K562 (cell line): ENCODE data around the gene MCCD1. TPM values are rescaled to one million over a fixed set of nuclear protein-coding genes. Genes with fewer than 3 reads are reported as not detected.
A peak's percentile ranks its signal among the peaks of the same experiment; 100 is the strongest.

ENCODE experiments used
- CBFA2T3 ChIP-seq: fragments of 450-650 bp; IDR thresholded peaks from 2 replicates; pipeline ENCODE4 v1.6.1; 2017
- CEBPB ChIP-seq: fragments of 450-650 bp; IDR thresholded peaks from 2 replicates; pipeline ENCODE4 v1.6.1; 2016; ENCODE audit warnings: missing genetic modification characterization, missing compliant biosample characterization
- ELF4 ChIP-seq: fragments of 450-650 bp; formaldehyde crosslinking; IDR thresholded peaks from 2 replicates; pipeline ENCODE4 v1.4.0; 2022; ENCODE audit warnings: missing genetic modification characterization
- EP400 ChIP-seq: fragments of 450-650 bp; IDR thresholded peaks from 2 replicates; pipeline ENCODE4 v1.6.1; 2017; ENCODE audit warnings: antibody characterized with exemption, mild to moderate bottlenecking, moderate library complexity
- ESRRB ChIP-seq: fragments of 250-450 bp; sonication (Bioruptor Pico); IDR thresholded peaks from 2 replicates; pipeline ENCODE4 v1.5.0; 2020; ENCODE audit warnings: mild to moderate bottlenecking, moderate library complexity, borderline replicate concordance
- JUNB ChIP-seq: fragments of 450-650 bp; formaldehyde crosslinking; conservative IDR thresholded peaks from 2 replicates; pipeline ENCODE4 v1.4.0; 2020; ENCODE audit warnings: mild to moderate bottlenecking
- KDM2B ChIP-seq: fragments of 250-450 bp; sonication (Bioruptor Pico); IDR thresholded peaks from 2 replicates; pipeline ENCODE4 v1.8.0; 2021; ENCODE audit warnings: mild to moderate bottlenecking, moderate library complexity
- KLF16 ChIP-seq: IDR thresholded peaks from 2 replicates; pipeline ENCODE4 v1.6.1; 2016; ENCODE audit warnings: antibody characterized with exemption
- LARP7 ChIP-seq: fragments of 450-650 bp; IDR thresholded peaks from 2 replicates; pipeline ENCODE4 v1.6.1; 2016
- MTA3 ChIP-seq: fragments of 450-650 bp; formaldehyde crosslinking; IDR thresholded peaks from 2 replicates; pipeline ENCODE4 v1.6.1; 2017; ENCODE audit warnings: mild to moderate bottlenecking, borderline replicate concordance
- NR2C2 ChIP-seq, 2 experiments: fragments of 200-800 bp in 1 of 2; sonication (Bioruptor generic) in 1 of 2; sonication (generic) in 1 of 2; formaldehyde crosslinking in 1 of 2; IDR thresholded peaks; 2 replicates each; pipeline versions ENCODE4 v1.6.1 to v1.8.0; 2016 to 2022; ENCODE audit warnings: mild to moderate bottlenecking in 1 of 2, missing compliant biosample characterization in 1 of 2, missing genetic modification characterization in 1 of 2, missing genetic modification reagents in 1 of 2
- NR4A1 ChIP-seq, 2 experiments: fragments of 250-450 bp in 1 of 2; fragments of 450-650 bp in 1 of 2; sonication (Bioruptor Pico) in 1 of 2; IDR thresholded peaks; 2 replicates each; pipeline versions ENCODE4 v1.4.0 to v1.6.1; 2016 to 2020; ENCODE audit warnings: mild to moderate bottlenecking in 2 of 2, missing compliant biosample characterization in 1 of 2, missing genetic modification characterization in 1 of 2, moderate library complexity in 1 of 2
- RB1 ChIP-seq: fragments of 450-650 bp; IDR thresholded peaks from 2 replicates; pipeline ENCODE4 v1.6.1; 2017; ENCODE audit warnings: low read depth, mild to moderate bottlenecking
- SAFB ChIP-seq: fragments of 200-400 bp; formaldehyde crosslinking; IDR thresholded peaks from 2 replicates; pipeline ENCODE4 v1.6.1; 2017; ENCODE audit warnings: low read depth, low read length, borderline replicate concordance
- SREBF2 ChIP-seq: sonication (generic); formaldehyde crosslinking; IDR thresholded peaks from 2 replicates; pipeline ENCODE4 v1.4.0; 2020; ENCODE audit warnings: mild to moderate bottlenecking, missing genetic modification reagents
- TCF7 ChIP-seq: sonication (generic); IDR thresholded peaks from 2 replicates; pipeline ENCODE4 v1.6.1; 2016; ENCODE audit warnings: antibody characterized with exemption, borderline replicate concordance
- TRIM28 ChIP-seq: fragments of 450-650 bp; IDR thresholded peaks from 2 replicates; pipeline ENCODE4 v1.6.1; 2017
- ZKSCAN8 ChIP-seq: fragments of 200-800 bp; sonication (Bioruptor generic); IDR thresholded peaks from 2 replicates; pipeline ENCODE4 v1.6.1; 2016; ENCODE audit warnings: missing genetic modification characterization, missing compliant biosample characterization
- ZNF134 ChIP-seq: fragments of 250-450 bp; sonication (Bioruptor Pico); conservative IDR thresholded peaks from 2 replicates; pipeline ENCODE4 v1.4.0; 2020
- ZNF175 ChIP-seq: fragments of 200-800 bp; sonication (Bioruptor generic); IDR thresholded peaks from 2 replicates; pipeline ENCODE4 v1.6.1; 2016; ENCODE audit warnings: low read depth, mild to moderate bottlenecking, missing genetic modification characterization, missing compliant biosample characterization
- ZNF699 ChIP-seq: fragments of 250-450 bp; sonication (Bioruptor Pico); IDR thresholded peaks from 2 replicates; pipeline ENCODE4 v1.8.0; 2021; ENCODE audit warnings: mild to moderate bottlenecking, moderate library complexity; ENCODE audit not compliant: insufficient replicate concordance
- ZNF785 ChIP-seq: fragments of 250-450 bp; sonication (Bioruptor Pico); IDR thresholded peaks from 2 replicates; pipeline ENCODE4 v1.4.0; 2020; ENCODE audit warnings: mild to moderate bottlenecking
- polyA plus RNA-seq, 8 experiments: library from polyadenylated mRNA; depleted of rRNA in 4 of 8; stranded (reverse) in 5 of 8; unstranded in 3 of 8; fragments of >200 nt; fragmentation: Nextera tagmentation in 2 of 8; fragmentation: Illumina TruSeq in 1 of 8; extraction: Ambion mirVana in 2 of 8; extraction: Trizol in 1 of 8; gene quantifications; 2 replicates each; pipeline versions ENCODE4 v1.2.1 to v1.2.3, GENCODE V29; 2011 to 2014; ENCODE audit warnings: inconsistent platforms in 1 of 8, missing spikeins in 1 of 8
- total RNA-seq, 7 experiments: library from RNA; depleted of rRNA in 6 of 7; stranded (reverse); fragments of >200 nt in 6 of 7; fragmentation: Illumina TruSeq in 2 of 7; extraction: Trizol in 2 of 7; gene quantifications; 2 replicates each; pipeline versions ENCODE4 v1.2.1 to v1.2.3, GENCODE V29; 2011 to 2021; ENCODE audit warnings: low replicate concordance in 1 of 7
- TF ChIP-seq, protein P1 (sequence below): fragments of 450-650 bp; conservative IDR thresholded peaks from 2 replicates; pipeline ENCODE4 v1.6.1; 2016; ENCODE audit warnings: missing genetic modification characterization, low read depth, mild to moderate bottlenecking, missing compliant biosample characterization, moderate library complexity
- TF ChIP-seq, protein P2 (sequence below): sonication (generic); formaldehyde crosslinking; IDR thresholded peaks from 2 replicates; pipeline ENCODE4 v1.9.0; 2022; ENCODE audit warnings: mild to moderate bottlenecking, missing genetic modification reagents
- TF ChIP-seq, protein P3 (sequence below): fragments of 200-800 bp; sonication (Bioruptor generic); IDR thresholded peaks from 2 replicates; pipeline ENCODE4 v1.6.1; 2016; ENCODE audit warnings: missing genetic modification characterization, missing compliant biosample characterization

Gene MCCD1
- total and polyA plus RNA-seq, 9 of the 15 experiments (the other 6 are each of a cell fraction or from before 2014, with no cell fraction given): not detected

DNA sequence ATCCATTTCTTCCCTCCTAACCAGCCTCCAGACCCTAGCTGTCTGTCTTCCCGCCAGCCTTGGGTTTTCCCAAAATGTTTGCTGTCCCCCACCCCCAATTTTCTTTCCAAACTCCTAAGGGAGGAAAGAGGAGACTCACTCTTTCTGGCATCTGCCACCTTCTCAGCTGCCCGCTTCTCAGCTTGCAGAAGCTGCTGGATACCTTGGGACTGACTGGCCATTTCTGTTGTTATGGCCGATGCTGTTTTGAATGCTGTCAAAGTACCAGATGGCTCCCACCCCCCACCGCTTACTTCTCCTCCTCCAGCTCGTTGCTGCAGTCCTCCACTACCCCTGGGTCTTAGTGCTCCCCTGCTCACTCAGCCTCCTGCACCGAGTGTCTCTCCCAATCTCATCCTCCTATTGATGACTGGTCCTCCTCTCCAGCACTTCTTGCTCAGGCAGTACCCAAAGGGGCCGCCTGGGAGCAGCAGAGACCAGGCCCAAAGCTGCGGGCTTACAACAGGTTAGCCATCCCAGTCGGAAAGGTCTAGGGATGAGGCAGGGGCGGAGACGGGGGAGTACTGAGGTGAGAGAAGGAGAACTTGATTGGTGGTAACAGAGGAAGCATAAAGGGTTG, 17.7 kb downstream of the MCCD1 start, which contains the start of gene ATP6V1G2 (continued):
- no peak for TF ChIP-seq ZNF699 (CRISPR knock-in tag)
- no peak for TF ChIP-seq TRIM28
- TF ChIP-seq, protein P1, sequence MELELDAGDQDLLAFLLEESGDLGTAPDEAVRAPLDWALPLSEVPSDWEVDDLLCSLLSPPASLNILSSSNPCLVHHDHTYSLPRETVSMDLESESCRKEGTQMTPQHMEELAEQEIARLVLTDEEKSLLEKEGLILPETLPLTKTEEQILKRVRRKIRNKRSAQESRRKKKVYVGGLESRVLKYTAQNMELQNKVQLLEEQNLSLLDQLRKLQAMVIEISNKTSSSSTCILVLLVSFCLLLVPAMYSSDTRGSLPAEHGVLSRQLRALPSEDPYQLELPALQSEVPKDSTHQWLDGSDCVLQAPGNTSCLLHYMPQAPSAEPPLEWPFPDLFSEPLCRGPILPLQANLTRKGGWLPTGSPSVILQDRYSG: no peak
- TF ChIP-seq MTA3: no peak
- TF ChIP-seq ZNF134: no peak
- TF ChIP-seq ZKSCAN8 (CRISPR knock-in tag): no peak
- TF ChIP-seq ELF4 (CRISPR knock-in tag): no peak
- no peak for TF ChIP-seq CEBPB (tag)
- no peak for TF ChIP-seq ZNF175 (CRISPR knock-in tag)
- TF ChIP-seq SAFB: no peak
- no peak for TF ChIP-seq JUNB (CRISPR knock-in tag)
- TF ChIP-seq, protein P2, sequence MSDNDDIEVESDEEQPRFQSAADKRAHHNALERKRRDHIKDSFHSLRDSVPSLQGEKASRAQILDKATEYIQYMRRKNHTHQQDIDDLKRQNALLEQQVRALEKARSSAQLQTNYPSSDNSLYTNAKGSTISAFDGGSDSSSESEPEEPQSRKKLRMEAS (CRISPR knock-in tag): peak; percentile 43; the same call in 1 of the 2 replicates
- TF ChIP-seq ZNF785: no peak
- peak; percentile 83 for TF ChIP-seq RB1
- TF ChIP-seq CBFA2T3: no peak
- no peak for TF ChIP-seq NR2C2 (CRISPR knock-in tag; IDR thresholded peaks at IDR 0.05)
- TF ChIP-seq NR2C2 (tag; IDR thresholded peaks at IDR 0.05): no peak
- 0 out of 2 replicates have a peak, but pooled peaks have one; percentile 57 for TF ChIP-seq KLF16
- no peak for TF ChIP-seq LARP7
- TF ChIP-seq ESRRB (CRISPR knock-in tag): no peak
- TF ChIP-seq EP400: no peak
- no peak for TF ChIP-seq SREBF2 (CRISPR knock-in tag)
- TF ChIP-seq, protein P3, sequence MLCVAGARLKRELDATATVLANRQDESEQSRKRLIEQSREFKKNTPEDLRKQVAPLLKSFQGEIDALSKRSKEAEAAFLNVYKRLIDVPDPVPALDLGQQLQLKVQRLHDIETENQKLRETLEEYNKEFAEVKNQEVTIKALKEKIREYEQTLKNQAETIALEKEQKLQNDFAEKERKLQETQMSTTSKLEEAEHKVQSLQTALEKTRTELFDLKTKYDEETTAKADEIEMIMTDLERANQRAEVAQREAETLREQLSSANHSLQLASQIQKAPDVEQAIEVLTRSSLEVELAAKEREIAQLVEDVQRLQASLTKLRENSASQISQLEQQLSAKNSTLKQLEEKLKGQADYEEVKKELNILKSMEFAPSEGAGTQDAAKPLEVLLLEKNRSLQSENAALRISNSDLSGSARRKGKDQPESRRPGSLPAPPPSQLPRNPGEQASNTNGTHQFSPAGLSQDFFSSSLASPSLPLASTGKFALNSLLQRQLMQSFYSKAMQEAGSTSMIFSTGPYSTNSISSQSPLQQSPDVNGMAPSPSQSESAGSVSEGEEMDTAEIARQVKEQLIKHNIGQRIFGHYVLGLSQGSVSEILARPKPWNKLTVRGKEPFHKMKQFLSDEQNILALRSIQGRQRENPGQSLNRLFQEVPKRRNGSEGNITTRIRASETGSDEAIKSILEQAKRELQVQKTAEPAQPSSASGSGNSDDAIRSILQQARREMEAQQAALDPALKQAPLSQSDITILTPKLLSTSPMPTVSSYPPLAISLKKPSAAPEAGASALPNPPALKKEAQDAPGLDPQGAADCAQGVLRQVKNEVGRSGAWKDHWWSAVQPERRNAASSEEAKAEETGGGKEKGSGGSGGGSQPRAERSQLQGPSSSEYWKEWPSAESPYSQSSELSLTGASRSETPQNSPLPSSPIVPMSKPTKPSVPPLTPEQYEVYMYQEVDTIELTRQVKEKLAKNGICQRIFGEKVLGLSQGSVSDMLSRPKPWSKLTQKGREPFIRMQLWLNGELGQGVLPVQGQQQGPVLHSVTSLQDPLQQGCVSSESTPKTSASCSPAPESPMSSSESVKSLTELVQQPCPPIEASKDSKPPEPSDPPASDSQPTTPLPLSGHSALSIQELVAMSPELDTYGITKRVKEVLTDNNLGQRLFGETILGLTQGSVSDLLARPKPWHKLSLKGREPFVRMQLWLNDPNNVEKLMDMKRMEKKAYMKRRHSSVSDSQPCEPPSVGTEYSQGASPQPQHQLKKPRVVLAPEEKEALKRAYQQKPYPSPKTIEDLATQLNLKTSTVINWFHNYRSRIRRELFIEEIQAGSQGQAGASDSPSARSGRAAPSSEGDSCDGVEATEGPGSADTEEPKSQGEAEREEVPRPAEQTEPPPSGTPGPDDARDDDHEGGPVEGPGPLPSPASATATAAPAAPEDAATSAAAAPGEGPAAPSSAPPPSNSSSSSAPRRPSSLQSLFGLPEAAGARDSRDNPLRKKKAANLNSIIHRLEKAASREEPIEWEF: no peak
- no peak for TF ChIP-seq KDM2B (CRISPR knock-in tag)
- no peak for TF ChIP-seq TCF7
- no peak for TF ChIP-seq NR4A1 (CRISPR knock-in tag; IDR thresholded peaks at IDR 0.05)
- 0 out of 2 replicates have a peak, but pooled peaks have one; percentile 15 for TF ChIP-seq NR4A1 (tag; IDR thresholded peaks at IDR 0.05)
